ENCODE results near the gene S1PR3. TPM values are rescaled to one million over a fixed set of nuclear protein-coding genes. Genes with fewer than 3 reads are reported as not detected.

S1PR3 gene
- total and polyA plus RNA-seq, 2 experiments from 2014 or later = 11.8 to 16.9 TPM

DNA sequence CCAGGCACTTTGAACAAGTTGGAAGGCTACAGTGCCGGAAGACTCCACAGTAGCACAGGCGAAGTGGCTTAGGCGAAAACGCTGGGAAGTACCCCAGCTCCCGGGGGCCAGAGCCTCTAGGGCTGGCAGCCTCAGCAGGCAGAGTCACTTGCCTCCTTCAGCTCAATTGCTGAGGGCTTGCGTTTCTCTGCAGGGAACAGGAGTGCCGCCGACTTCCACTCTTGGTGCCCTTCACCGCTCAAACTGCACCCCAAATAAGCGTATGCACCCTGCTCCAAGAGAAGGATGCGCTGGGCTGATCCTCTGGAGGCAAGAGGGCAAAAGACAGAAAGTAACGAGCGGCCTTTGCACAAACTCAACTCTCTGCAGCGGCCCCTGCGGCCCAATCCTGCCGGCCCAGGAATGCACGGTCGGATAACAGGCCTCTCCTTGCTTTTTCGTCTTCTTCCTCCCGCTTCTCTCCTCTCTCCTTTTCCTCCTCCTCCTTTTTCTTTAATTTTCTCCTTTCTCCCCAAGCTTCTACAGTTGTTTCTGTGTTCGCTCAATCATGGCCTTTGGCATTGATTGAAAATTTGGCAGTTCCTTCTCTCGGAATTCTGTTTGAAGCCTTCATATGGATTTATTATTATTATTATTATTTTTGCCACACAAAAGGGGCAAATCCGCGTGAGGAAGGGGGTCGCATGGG lies 1.1 kb upstream of the S1PR3 start:
- Histone ChIP-seq H3F3A (ENCODE audit: insufficient read depth) (peaks cover 20% of the 10 kb centered on the region), H3K4me2 (ENCODE audit: unreplicated experiment) (no peak overlapping the region), H2AFZ (no peak overlapping the region), H3K9me2 (ENCODE audit: insufficient read depth) (no peaks in the 10 kb centered on the region), H3K79me2 (ENCODE audit: insufficient read depth) (peaks cover 34% of the 10 kb centered on the region), H3K4me1 (ENCODE audit: insufficient read depth) (peaks cover 28% of the 10 kb centered on the region), H4K20me1 (ENCODE audit: insufficient read depth) (no peaks in the 10 kb centered on the region), H3K36me3 (ENCODE audit: low read depth) (no peaks in the 10 kb centered on the region), H3K9me3 (ENCODE audit: low read depth) (no peaks in the 10 kb centered on the region), H3K9ac (no peak overlapping the region), H3K27ac (no peak overlapping the region), H3K4me3 (no peak overlapping the region), H3K27me3 (replicated peaks; ENCODE audit: insufficient read depth) (no peaks in the 10 kb centered on the region)
- 96 to 98% methylated on average over 25 of the region's 25 CpGs for WGBS, 2 experiments (ENCODE audit: low coverage in 1 of 2, low lambda C conversion rate in 2 of 2, missing lambda C conversion rate in 2 of 2)
- TF ChIP-seq EZH2phosphoT487 (IDR thresholded peaks at IDR 0.05; ENCODE audit: insufficient read depth, low read depth) (no peak), EZH2 (IDR thresholded peaks at IDR 0.05; ENCODE audit: insufficient read depth, poor library complexity, severe bottlenecking) (no peak)
- DNase-seq = no peak
- in situ Hi-C loops (cut with MboI) = loop anchor here (10.0 kb wide), 2 partner anchors 245 to 325 kb away; no protein-coding TSS in a partner anchor

DNA sequence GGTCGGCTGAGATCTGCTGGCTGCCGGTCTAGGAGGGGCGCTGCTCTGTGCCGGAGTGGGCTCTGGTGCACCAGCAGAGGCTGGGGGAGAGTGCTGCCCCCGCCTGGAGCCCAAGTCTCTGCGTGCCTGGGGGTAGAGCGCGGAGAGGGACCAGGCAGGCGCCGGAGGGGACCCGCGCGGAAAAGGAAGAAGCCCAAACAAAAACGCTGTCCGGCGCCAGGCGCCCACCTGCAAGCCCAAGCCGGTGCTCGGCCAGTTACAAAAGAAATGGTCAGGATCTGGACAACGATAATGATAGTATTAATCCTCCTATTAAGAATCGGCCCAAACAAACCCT lies 571 bp upstream of the S1PR3 start:
- Histone ChIP-seq H3K4me3 (peak overlapping the region; percentile 84), H4K20me1 (ENCODE audit: insufficient read depth) (no peaks in the 10 kb centered on the region), H3K4me1 (ENCODE audit: insufficient read depth) (peaks cover 33% of the 10 kb centered on the region), H3K27ac (no peak overlapping the region), H3K9ac (no peak overlapping the region), H3K9me3 (ENCODE audit: low read depth) (no peaks in the 10 kb centered on the region), H3K9me2 (ENCODE audit: insufficient read depth) (no peaks in the 10 kb centered on the region), H3K79me2 (ENCODE audit: insufficient read depth) (peaks cover 39% of the 10 kb centered on the region), H3K36me3 (ENCODE audit: low read depth) (no peaks in the 10 kb centered on the region), H3F3A (ENCODE audit: insufficient read depth) (peaks cover 20% of the 10 kb centered on the region), H3K4me2 (ENCODE audit: unreplicated experiment) (no peak overlapping the region), H3K27me3 (replicated peaks; ENCODE audit: insufficient read depth) (no peaks in the 10 kb centered on the region), H2AFZ (no peak overlapping the region)
- WGBS, 2 experiments (ENCODE audit: low coverage in 1 of 2, low lambda C conversion rate in 2 of 2, missing lambda C conversion rate in 2 of 2) = 85 to 90% methylated on average over 17 to 21 of the region's 21 CpGs
- TF ChIP-seq EZH2phosphoT487 (IDR thresholded peaks at IDR 0.05; ENCODE audit: insufficient read depth, low read depth) (no peak), EZH2 (IDR thresholded peaks at IDR 0.05; ENCODE audit: insufficient read depth, poor library complexity, severe bottlenecking) (no peak)
- in situ Hi-C loops (cut with MboI) = loop anchor here (10.0 kb wide), 2 partner anchors 246 to 326 kb away; no protein-coding TSS in a partner anchor
- no peak for DNase-seq

GRCh38 chr9:88992556-88992955 lies 1.3 kb downstream of the S1PR3 start:
- H3K4me2 ChIP-seq (ENCODE audit: unreplicated experiment) = peak overlapping the region; percentile 89
- no peaks in the 10 kb centered on the region for H3K27me3 ChIP-seq (replicated peaks; ENCODE audit: insufficient read depth)
- peak overlapping the region; percentile 84 for H3K4me3 ChIP-seq
- H3K9ac ChIP-seq = peak overlapping the region; percentile 83
- H2AFZ ChIP-seq = no peak overlapping the region
- WGBS, 2 experiments (ENCODE audit: low coverage in 1 of 2, low lambda C conversion rate in 2 of 2, missing lambda C conversion rate in 2 of 2) = 80% methylated on average over 4 of the region's 4 CpGs
- no peak for TF ChIP-seq EZH2phosphoT487 (IDR thresholded peaks at IDR 0.05; ENCODE audit: insufficient read depth, low read depth)
- no peak for TF ChIP-seq EZH2 (IDR thresholded peaks at IDR 0.05; ENCODE audit: insufficient read depth, poor library complexity, severe bottlenecking)
- H3K4me1 ChIP-seq (ENCODE audit: insufficient read depth) = peaks cover 33% of the 10 kb centered on the region
- no peaks in the 10 kb centered on the region for H4K20me1 ChIP-seq (ENCODE audit: insufficient read depth)
- in situ Hi-C loops (cut with MboI) = loop anchor here (10.0 kb wide), 2 partner anchors 248 to 328 kb away; no protein-coding TSS in a partner anchor
- peaks cover 20% of the 10 kb centered on the region for H3F3A ChIP-seq (ENCODE audit: insufficient read depth)
- no peaks in the 10 kb centered on the region for H3K9me2 ChIP-seq (ENCODE audit: insufficient read depth)
- H3K27ac ChIP-seq = no peak overlapping the region
- peaks cover 56% of the 10 kb centered on the region for H3K79me2 ChIP-seq (ENCODE audit: insufficient read depth)
- H3K36me3 ChIP-seq (ENCODE audit: low read depth) = no peaks in the 10 kb centered on the region
- H3K9me3 ChIP-seq (ENCODE audit: low read depth) = no peaks in the 10 kb centered on the region
- DNase-seq = peak; percentile 49

DNA sequence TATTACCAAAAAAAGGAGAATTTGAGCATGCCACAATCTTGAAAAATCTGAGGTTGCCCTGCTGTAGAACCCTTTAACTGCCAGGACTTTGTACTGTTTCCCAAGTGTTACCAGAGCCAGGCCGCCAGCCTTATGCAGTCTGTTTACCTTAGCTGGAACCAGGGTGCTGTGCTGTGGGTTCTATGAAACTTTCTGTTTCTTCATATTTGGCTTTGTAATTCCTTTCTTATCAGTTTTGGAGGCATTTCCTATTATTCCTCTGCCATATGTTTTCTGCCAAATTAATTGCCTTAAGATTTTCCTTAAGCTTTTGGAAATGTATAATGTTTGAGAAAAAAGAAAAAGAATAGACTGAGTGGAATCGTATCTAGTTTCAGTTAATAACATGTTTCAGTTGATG lies 2.1 kb downstream of the S1PR3 start:
- H3K4me2 ChIP-seq (ENCODE audit: unreplicated experiment) = peak overlapping the region; percentile 89
- H3K4me1 ChIP-seq (ENCODE audit: insufficient read depth) = peaks cover 33% of the 10 kb centered on the region
- no peaks in the 10 kb centered on the region for H3K36me3 ChIP-seq (ENCODE audit: low read depth)
- H2AFZ ChIP-seq = no peak overlapping the region
- 92 to 96% methylated on average over 2 of the region's 2 CpGs for WGBS, 2 experiments (ENCODE audit: low coverage in 1 of 2, low lambda C conversion rate in 2 of 2, missing lambda C conversion rate in 2 of 2)
- no peak overlapping the region for H3K27ac ChIP-seq
- H3K9me2 ChIP-seq (ENCODE audit: insufficient read depth) = no peaks in the 10 kb centered on the region
- H3K79me2 ChIP-seq (ENCODE audit: insufficient read depth) = peaks cover 64% of the 10 kb centered on the region
- H3K9ac ChIP-seq = no peak overlapping the region
- peaks cover 19% of the 10 kb centered on the region for H3F3A ChIP-seq (ENCODE audit: insufficient read depth)
- no peaks in the 10 kb centered on the region for H4K20me1 ChIP-seq (ENCODE audit: insufficient read depth)
- no peaks in the 10 kb centered on the region for H3K9me3 ChIP-seq (ENCODE audit: low read depth)
- H3K27me3 ChIP-seq (replicated peaks; ENCODE audit: insufficient read depth) = no peaks in the 10 kb centered on the region
- TF ChIP-seq EZH2 (IDR thresholded peaks at IDR 0.05; ENCODE audit: insufficient read depth, poor library complexity, severe bottlenecking) (no peak), EZH2phosphoT487 (IDR thresholded peaks at IDR 0.05; ENCODE audit: insufficient read depth, low read depth) (no peak)
- peak overlapping the region; percentile 84 for H3K4me3 ChIP-seq
- DNase-seq = no peak
- in situ Hi-C loops (cut with MboI) = loop anchor here (10.0 kb wide), 2 partner anchors 249 to 329 kb away; no protein-coding TSS in a partner anchor
